ENCODE results near the gene NOTCH1.
A peak's percentile ranks its signal among the peaks of the same experiment; 100 is the strongest.
"Not testable (repeated sequence)": the region's sequence is repeated elsewhere in the genome, so short reads cannot be mapped to it uniquely, and the experiment has no call there.

NOTCH1 gene

GRCh38 chr9:136545965-136546696 lies at the start of gene NOTCH1:
Gene NOTCH1 (minus strand): TSS chr9:136546048. CDS start chr9:136545786, 262 bp downstream.
- peak; percentile 88 for DNase-seq (ENCODE audit: low spot score)

- no peak for DNase-seq (ENCODE audit: low spot score)
These were observed 48.6 kb upstream of the NOTCH1 start for GRCh38 chr9:136594492-136594891.

GRCh38 chr9:136593581-136593980 lies 47.7 kb upstream of the NOTCH1 start:
- DNase-seq (ENCODE audit: low spot score) = no peak

GRCh38 chr9:136592666-136593065 lies 46.8 kb upstream of the NOTCH1 start:
- no peak for DNase-seq (ENCODE audit: low spot score)

DNA sequence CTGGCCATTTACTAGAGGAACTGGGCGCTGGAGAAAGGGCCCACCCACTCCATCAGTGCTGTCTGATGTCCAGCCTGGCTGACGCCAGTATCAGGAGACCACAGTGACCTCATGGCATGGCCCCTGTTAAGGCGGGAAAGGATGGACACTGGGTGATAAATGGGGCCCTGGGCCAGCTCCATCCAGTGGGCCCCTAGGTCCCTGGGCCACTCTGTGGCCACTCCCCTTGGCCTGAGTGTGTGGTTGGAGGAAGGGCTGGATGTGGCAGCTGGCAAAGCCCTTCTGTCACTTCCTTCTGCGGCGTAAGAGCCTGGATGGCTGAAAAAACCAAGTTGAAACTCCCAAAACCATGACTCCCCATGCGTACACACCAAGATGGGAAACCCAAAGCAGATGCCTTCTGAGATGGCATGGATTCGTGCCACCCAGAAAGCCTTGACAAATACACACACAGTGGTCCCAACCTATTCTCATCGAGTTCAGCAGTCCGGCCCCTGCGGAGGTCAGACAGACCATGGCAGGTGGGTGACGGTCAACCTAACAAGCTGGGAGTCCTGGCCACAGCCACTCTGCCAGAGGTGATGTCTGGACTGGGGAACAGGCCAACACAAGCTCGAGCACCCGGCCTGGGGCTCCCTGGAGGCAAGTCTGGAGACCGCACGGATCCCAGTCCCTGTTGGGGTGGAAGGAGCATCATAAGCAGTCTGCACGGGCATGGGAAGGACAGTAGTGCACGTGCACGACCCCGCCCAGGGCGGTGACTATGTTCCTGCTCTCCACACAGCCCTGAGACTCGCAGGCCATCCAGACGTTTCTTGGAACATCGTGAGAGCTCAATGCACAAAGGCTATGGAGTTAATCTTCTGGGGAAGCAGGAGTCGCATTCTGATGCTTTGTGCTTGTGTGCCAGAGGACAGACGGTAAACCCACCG lies 45.2 kb upstream of the NOTCH1 start:
- no peak for DNase-seq (ENCODE audit: low spot score)

- no peak for DNase-seq (ENCODE audit: low spot score)
These were observed 44.2 kb upstream of the NOTCH1 start for GRCh38 chr9:136589766-136590763.

GRCh38 chr9:136588663-136589464 lies 43.0 kb upstream of the NOTCH1 start:
- no peak for DNase-seq (ENCODE audit: low spot score)

- peak; percentile 60 for DNase-seq (ENCODE audit: low spot score)
These were observed 42.3 kb upstream of the NOTCH1 start for GRCh38 chr9:136587944-136588662.

GRCh38 chr9:136587145-136587943 lies 41.5 kb upstream of the NOTCH1 start:
- peak; percentile 77 for DNase-seq (ENCODE audit: low spot score)

- DNase-seq (ENCODE audit: low spot score) = no peak
These were observed 40.6 kb upstream of the NOTCH1 start for GRCh38 chr9:136586391-136586953.

DNA sequence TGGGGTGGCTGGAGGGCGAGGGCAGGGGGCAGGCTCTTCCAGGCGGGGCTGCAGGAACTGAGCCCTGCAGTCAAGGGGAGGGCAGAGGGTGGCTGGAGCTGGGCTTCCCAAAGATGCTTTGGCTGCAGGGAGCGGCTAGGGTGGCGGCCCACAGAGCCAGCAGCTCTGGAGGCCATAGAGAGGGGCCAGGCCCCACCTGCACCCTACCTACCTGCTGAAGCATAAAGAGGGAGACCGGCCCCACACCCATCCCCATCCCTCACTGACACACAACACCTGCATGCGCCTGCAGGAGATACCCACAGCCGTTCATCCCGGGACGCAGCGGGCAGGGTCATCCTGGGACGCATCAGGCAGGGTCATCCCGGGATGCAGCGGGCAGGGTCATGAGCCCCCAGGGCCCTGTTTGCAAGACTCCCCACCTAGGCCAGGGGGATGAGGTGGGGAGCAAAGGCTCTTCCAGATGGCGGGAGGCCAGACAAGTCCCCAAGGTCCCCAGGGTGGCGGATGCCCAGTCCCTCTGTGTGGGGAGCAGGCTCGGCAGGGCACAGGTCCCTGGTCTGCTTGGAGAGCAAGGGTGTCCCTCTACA lies 39.8 kb upstream of the NOTCH1 start:
- DNase-seq (ENCODE audit: low spot score) = no peak

- no peak for DNase-seq (ENCODE audit: low spot score)
These were observed 39.1 kb upstream of the NOTCH1 start for GRCh38 chr9:136584934-136585333.

DNA sequence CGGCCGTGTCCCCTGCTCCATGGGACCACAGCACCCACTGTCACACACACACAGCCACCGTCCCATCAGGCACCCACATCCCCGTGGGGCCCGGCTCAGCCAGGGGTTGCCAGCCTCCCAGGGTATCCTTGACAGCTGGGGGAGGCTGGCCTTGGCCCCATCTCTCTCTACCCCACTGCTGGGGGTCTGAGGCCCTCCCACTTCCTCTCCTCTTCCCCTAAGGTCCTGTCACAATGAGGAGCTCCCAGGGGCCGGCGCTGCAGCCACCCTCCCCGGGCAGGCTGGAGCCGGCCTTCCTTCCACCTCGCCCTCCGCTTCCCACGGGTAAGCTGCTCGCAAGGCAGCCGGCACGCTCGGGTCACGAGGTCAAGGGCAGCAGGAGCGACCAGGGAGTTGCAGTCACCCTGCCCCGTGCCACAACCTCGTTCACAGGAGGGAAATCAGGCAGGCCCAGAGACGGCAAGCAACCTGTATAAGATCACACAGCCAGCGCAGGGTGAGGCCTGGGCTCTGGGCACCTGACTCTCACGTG lies 38.6 kb upstream of the NOTCH1 start:
- DNase-seq (ENCODE audit: low spot score) = peak; percentile 60

- no peak for DNase-seq (ENCODE audit: low spot score)
These were observed 37.3 kb upstream of the NOTCH1 start for GRCh38 chr9:136582977-136583735.

DNA sequence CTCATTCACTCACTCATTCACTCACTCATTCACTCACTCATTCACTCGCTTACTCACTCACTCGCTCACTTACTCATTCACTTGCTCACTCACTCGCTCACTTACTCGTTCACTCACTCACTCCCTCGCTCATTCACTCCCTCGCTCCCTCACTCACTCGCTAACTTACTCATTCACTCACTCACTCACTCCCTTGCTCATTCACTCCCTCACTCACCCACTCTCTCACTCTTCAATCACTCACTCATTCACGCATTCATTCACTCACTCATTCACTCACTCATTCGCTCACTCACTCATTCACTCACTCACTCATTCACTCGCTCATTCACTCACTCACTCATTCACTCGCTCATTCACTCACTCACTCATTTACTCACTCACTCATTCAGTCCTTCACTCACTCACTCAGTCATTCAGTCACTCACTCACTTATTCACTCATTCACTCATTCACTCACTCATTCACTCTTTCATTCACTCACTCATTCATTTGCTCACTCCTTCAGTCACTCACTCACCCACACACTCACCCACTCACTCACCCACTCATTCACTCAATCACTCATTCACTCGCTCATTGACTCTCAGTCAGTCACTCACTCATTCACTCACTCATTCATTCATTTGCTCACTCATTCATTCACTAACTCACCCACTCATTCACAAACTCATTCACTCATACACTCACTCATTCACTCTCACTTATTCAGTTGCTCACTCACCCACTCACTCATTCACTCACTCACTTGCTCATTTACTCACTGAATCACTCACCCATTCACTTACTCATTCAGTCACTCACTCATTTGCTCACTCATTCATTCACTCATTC lies 36.0 kb upstream of the NOTCH1 start:
- no peak for DNase-seq (ENCODE audit: low spot score)

- not testable (repeated sequence) for DNase-seq (ENCODE audit: low spot score)
These were observed 33.9 kb upstream of the NOTCH1 start for GRCh38 chr9:136579650-136580219.

Data from kidney capillary endothelial cell (primary cell).